ENCODE measurements around the gene MEX3D.

Gene MEX3D

DNA sequence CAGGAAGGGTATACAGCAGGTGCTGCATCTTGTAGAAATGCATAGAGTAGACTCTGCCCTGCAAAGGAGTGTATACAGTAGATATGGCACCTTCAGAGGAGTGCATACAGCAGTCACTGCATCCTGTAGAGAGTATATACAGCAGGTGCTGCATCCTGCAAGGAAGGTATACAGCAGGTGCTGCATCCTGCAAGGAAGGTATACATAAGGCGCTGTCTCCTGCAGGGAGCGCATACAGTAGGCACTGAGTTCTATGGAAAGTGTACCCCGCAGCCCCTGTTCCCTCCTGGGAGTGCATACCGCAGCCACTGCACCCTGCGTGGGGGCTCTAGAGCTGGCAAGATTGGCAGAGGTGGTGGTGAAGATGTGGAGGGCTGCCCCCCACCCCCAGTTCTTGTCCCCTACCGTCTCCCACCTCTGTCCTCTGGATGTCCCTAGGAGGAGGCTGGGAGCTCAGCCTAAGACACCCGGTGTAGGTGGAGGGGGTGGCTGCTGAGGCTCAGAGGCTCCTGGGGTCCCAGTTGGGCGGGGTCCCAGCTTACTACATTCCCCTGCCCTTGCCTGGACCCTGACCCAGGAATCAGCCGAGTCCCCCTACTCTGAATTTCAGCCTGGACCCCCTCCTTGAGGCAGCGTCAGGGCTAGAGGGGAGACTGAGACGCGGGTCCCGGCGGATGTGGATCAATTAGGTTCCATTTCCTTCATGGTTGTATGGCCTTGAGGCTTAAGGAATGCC, 53.0 kb downstream of the MEX3D start:
- DNase-seq = no peak

DNA sequence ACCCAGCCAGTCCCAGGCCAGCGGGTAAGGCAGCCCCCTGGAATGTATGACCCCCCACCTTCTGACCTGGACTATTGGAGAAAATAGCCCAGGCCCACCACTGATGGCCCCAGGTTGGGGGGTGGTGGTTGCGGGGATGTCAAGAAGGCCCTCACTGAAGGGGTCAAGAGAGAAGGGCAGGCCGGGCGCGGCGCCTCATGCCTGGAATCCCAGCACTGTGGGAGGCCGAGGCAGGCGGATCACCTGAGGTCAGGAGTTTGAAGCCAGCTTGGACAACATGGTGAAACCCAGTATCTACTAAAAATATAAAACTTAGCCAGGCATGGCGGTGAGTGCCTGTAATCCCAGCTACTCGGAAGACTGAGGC, 53.8 kb downstream of the MEX3D start:
- DNase-seq = no peak

DNA sequence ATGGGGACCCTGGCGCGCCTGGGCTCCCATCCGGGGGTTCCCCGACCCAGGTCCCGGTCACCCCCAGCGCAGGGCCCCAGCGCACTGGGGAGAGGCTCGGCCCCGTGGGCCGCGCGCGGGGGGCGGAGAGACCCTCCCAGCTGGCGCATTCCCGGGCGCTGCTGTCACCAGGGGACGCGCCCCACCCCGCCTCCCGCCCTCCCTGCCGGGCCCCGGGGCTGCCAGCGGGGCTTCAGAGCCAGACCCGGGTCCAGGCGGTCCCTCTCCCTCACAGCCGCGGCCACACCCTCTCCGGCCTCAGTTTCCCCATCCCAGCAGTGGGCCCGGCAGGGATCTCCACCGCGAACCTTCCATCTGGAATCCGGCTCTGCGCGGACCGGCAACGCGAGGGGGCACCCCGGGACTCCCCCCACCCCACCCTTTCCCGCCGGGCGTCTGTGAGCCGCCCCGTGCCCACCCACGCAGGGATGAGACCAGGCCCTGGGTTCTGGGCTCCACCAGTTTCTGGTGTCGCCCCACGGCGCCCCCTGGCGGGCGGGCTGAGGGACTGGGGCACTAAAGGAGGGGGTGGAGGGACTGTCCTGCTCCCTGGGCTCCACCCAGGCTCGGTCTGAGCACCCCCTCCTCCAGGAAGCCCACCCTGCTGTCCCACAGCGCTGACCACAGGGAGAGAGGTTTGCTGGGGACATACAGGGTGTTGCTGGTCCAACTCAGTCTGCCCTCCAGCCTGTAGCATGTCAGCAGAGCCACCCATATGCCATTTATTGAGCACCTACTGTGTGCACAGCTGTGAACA, 54.4 kb downstream of the MEX3D start:
- DNase-seq = peak; percentile 70

DNA sequence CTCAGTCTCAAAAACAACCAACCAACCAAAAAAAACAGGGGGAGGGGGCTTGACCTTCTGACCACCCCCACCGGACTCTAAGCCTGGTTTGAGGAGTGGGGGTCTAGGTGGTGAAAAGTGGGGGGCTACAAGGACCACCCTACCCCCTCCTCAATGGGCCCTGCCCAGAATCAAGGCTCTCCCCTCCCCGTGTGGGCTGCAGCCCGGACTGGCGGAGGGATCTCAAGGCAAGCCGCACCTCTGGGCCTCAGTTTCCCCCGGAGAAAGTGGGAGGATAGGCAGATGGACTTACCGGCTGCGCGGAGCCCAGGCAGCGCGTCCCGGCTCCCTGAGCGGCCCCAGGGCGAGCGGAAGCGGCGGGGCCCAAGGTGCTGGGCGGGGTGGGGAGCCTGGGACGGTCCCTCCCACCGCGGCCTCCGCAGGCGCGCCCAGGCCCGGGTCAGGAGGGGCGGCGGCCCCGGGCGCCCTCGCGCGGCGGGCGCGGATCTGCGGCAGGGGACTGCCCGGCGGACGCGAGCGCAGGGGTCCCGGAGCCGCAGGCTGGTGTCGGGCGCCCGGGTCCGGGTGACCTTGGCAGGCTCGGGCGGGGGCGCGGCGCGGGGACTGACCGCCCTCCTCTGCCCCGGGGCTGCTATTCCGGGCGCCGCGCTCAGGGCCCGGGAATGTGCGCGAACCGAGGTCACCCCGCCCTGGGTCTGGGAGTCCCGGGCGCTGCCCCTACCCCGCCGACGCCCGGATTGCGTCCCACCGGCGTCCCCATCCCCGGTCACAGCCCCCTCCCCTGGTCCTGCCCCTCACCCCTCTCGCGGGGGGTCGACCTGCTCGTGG, 55.2 kb downstream of the MEX3D start, which contains the start of gene ADAMTSL5:
Gene ADAMTSL5 (minus strand): TSS at position 349 of the 828 bp plus-strand sequence. CDS start 2,076 bp downstream, outside the sequence.
- DNase-seq = peak; percentile 67

DNA sequence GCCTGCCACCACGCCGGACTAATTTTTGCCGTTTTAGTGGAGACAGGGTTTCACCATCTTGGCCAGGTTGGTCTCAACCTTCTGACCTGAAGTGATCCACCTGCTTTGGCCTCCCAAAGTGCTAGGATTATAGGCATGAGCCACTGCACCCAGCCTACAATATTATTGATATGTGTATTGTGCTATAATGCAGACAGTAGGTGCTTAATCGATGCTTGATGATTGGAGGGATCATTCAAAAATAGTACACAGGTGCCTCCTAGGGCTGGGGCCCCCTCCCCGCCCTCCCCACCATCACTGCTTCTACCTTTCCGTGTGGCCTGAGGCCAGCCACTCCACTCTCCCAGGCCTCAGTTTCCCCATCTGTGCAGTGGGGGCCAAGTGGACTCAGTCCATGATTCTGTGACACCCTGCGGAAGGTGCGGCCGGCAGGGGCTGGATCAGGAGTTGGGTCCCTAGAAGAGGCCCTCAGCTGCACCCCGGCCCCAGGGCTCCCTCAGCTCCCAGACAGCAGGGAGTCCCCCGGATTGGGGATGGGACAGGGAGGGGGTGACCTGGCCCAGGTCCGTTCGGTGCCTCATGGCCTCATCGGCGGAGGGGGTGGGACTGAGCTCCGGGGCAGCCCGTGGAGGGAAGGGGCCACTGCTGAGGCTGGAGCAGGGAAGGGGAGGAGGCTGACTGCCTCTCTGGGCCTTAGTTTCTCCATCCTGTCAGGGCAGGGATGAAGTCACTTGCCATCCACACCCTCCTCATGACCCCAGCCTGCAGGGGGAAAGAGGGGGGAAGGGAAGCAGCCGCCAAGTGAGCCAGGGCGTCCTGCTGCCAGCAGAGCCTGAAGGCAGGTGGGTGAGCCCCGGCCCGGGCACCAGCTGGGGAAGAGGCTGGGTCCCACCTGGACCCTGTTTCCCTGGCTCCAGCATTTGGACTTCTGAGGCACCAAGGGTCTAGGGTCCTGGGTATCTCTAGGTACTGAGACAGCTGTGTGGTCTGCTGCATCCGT, 56.5 kb downstream of the MEX3D start:
- no peak for DNase-seq

DNA sequence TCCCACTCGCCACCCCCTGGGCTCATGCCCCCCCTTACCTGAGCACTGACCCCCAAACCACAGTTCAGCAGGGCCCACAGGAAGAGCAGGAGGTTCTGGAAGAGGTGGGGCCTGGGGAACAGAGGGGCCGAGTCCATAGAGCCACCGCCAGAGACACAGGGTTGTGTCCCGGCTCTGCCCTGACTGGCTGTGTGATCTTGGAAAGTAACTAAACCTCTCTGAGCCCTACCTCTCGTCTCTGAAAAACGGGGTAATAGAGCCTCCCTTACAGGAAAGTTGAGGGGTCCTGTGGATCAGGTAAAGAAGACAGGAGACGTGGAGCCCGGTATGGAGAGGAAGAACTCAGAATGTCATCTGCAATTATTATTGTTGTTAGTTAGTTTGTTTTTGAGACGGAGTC, 57.3 kb downstream of the MEX3D start:
- no peak for DNase-seq

DNA sequence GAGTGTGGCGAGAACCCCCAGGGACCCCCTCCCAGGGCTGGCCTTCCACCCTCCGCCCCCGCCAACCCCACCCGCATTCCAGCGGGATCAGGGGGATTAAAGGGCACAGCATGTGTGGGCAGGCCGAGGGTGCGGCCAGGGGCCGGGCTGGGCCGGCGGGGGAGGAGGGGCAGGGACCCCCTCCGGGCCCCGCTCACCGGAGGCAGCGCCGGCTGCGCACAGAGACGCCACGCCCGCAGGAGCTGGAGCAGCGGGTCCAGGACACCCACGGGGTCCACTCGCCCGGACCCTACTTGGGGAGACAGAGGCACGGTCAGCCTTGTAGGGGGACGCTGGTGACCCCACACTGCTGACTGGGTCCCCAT, 57.7 kb downstream of the MEX3D start:
- DNase-seq = no peak

DNA sequence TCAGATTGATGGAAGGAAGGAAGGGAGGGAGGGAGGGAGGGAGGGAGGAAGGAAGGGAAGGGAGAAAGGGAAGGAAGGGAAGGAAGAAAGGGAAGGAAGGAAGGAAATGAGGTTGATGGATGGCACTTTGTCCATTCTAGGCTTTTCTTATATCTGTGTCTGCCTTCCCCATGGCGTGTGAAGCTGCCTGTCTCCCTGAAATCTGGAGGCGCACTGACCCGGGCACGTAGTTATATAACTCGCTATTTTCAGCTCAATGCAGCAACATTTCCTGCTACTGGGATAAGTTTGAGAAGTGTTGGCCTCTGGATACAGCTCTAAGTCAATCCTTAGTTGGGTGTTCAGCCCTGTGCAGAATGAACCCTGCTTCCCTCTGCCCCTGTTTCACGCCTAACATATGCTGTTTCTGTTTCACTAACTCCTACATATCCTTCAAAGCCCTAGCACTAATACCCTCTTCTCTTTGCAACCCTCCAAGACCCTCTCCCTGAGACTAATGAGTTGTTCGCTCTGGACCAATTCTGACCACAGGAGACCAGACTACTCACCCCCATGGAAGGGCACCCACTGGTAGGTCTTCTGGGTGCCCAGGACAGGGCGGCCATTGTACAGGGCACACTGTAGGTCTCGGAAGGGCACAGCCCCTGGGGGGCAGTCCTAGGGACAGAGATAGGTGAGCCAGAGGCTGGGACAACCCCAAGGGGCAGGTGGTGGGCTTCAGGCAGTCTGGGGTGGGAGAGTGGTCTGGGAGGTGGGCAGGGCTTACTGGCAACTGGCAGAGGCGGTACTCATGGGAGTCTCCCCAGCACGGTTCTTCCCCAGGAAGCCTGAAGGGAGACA, 58.3 kb downstream of the MEX3D start:
- no peak for DNase-seq

DNA sequence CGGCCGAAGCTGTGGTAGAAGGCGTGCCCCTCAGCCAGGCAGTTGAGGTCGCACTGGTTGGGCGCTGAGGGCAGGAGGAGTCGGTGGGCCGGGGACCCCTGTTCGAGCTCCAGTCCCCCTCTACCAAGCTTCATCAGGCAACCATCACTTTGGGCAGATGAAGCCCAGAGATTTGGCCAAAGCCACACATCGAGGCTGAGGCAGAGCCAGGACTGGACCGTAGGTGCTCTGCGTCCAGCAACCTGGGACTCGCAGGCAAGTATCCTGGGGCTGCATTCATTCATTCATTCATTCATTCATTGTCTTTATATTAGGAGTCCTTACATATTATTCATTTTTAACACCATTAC, 59.6 kb downstream of the MEX3D start:
- DNase-seq = no peak

DNA sequence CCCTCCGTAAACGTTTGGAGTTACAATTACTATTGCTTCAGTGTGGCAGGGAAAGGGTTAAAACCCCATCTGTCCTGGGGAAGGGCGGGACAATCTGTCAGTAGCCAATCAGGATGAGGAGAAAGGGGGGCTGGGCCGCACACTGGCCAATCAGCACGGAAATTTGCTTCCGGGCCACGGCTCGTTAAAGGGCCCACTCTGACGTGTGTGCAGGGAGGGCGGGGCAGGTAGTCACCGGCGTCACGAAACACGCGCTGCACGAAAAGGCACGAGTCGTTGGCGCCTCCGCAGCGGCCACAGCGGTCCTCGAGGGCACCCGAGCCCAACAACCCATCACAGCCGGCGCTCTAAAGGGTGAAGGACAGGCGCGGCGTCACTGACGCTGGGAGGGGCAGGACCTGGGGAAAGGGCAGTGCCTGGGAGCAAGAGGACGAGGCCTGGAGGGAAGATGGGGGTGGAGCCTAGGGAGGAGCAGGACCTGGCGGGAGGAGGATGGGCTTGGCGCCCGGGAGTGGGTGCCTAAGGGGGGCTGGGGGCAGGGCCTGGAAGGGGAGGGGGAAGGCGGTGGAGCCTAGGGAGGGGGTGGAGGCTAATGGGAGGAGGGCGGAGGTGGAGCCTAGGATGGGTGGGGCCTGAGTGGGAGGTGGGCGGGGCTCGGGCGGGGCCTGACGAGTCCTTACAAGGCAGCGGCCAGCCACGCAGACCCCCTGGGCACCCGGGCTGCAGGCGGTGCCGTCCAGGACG, 60.2 kb downstream of the MEX3D start:
- peak; percentile 96 for DNase-seq

DNA sequence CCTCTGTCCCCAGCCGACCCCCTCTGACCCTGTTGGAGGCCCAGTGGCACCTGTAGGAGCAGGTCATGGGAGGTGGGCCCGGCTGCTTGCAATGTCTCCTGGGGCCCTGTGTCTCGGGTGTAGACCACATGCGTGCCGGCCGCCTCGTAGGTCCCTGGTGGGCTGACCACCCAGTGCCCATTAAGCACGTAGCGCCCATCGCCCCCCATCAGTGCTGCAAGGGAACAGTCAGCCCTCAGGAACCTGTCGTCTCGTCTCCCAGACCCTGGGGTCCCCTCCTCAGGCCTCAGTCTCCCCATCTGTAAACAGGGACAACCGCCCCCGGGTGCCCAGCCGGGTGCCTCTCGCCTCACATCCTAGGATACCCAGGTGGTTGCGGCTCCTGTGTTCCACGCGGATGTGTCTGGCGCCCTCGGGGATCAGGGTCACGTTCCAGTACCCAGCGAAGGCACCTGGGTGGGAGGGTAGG, 60.9 kb downstream of the MEX3D start:
- no peak for DNase-seq

DNA sequence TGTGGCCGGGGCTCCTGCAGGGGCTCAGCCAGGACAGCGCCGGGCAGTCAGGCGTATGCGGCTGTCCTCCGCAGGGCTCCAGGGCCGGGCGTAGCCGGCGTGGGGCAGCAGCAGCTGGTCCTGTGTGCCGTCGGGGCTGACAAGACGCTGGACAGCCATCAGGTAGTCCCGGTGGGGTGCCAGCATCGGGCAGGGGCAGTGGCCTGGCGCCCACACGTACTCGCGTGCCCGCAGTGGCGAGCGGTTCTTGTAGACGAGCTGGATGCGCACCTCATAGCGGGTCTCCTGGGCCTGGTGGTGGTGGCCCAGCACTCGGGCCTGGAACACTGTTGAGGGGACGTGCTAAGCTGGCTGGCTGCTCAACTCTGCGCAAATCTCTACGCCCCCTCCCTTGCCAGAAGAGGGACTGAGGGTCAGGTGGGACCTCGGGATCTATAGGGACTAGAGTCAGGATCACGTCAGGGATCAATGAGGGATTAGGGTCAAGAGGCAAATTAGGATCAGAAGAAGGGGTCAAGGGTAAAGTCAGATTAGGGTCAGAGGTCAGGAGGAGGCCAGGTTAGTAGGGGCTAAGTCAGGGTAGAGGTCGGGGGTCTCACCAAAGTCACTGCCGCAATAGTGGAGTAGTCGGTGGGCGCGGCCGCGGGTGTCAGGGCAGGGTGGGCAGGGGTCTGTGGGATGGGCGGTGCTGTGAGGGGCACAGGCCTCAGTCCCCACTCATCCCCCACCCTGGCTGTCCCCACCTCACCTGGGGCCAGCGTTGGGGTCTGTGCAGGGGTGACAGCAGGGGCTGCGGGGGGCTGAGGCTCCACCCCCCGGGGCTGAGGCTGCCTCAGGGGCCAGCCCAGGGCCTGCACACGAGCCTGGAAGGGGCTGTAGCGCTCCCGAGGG, 61.9 kb downstream of the MEX3D start:
- no peak for DNase-seq

DNA sequence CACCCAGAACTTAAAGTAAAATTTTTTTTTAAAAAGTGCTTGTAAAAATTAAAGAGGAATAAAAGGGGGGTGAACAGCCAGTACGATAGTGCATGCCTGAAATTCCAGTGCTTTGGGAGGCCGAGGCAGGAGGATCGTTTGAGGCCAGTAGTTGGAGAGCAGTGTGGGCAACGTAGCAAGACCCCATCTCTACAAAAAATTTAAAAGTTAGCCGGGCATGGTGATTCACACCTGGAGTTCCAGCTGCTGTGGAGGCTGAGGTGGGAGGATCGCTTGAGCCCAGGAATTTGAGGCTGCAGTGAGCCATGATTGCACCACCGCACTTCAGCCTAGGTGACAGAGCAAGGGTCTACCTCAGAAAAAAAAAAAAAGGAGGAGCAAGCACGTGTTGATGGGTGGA, 63.1 kb downstream of the MEX3D start:
- DNase-seq = no peak

All from CD4-positive, alpha-beta T cell treated with Interleukin-17A for 1 hour (primary cell).